Right renal cortex interstitium (tissue), 3 donors: Measurements from ENCODE around the gene TMEM255A. TPM values are rescaled to one million over a fixed set of nuclear protein-coding genes. Genes with fewer than 3 reads are reported as not detected.
A peak's percentile ranks its signal among the peaks of the same experiment; 100 is the strongest.

Experiments
- DNase-seq, 3 donors: peaks; one replicate each; pipeline ENCODE4 v3.0.0-alpha.2; 2013; ENCODE audit warnings: low read depth in 3 of 3, low spot score in 2 of 3
- polyA plus RNA-seq, 3 donors: library from polyadenylated mRNA; unstranded; fragments of 120-200 nt; gene quantifications; one replicate each; pipeline ENCODE4 v1.2.1, GENCODE V29; 2013; ENCODE audit not compliant: insufficient read length in 3 of 3

The TMEM255A gene
- polyA plus RNA-seq, 3 donors = 0.33 to 0.76 (median 0.41) TPM

GRCh38 chrX:120213438-120214265 lies 97.6 kb downstream of the TMEM255A start:
- DNase-seq = peak; percentile 8 to 43 (median 34)

Other genes with a start within 250 kb of the TMEM255A start
- gene RHOXF2B, start 233.8 kb downstream of the TMEM255A start, polyA plus RNA-seq = under 1 TPM in 2 of 3 donors, not detected in 1; 0.07 to 0.49 TPM
- gene RHOXF1, start 195.5 kb downstream of the TMEM255A start, polyA plus RNA-seq = 1 to 10 TPM in 1 of 3 donors, under 1 TPM in 1, not detected in 1; 0.58 to 1.1 TPM
- gene RHOXF2, start 152.8 kb downstream of the TMEM255A start, polyA plus RNA-seq = under 1 TPM in 2 of 3 donors, not detected in 1; 0.13 to 0.62 TPM
- gene ZBTB33, start 60.6 kb downstream of the TMEM255A start, polyA plus RNA-seq = 10 to 100 TPM; 26.6 to 29.3 (median 28.0) TPM
- not detected for gene ATP1B4, start 50.6 kb upstream of the TMEM255A start, polyA plus RNA-seq
- gene LAMP2, start 157.8 kb upstream of the TMEM255A start, polyA plus RNA-seq = 100 to 1,000 TPM; 165 to 171 (median 166) TPM
- gene CUL4B, start 249.5 kb upstream of the TMEM255A start, polyA plus RNA-seq = 10 to 100 TPM; 67.6 to 81.0 (median 69.1) TPM